K562 (cell line): ENCODE results near the gene SLC25A45. TPM values are rescaled to one million over a fixed set of nuclear protein-coding genes. Genes with fewer than 3 reads are reported as not detected.
A peak's percentile ranks its signal among the peaks of the same experiment; 100 is the strongest.

ENCODE experiments used
- BACH1 ChIP-seq: fragments of 200-800 bp; sonication (Bioruptor generic); IDR thresholded peaks from 2 replicates; pipeline ENCODE4 v1.6.1; 2016; ENCODE audit warnings: missing genetic modification characterization, missing compliant biosample characterization
- BCL6 ChIP-seq: fragments of 250-450 bp; sonication (Bioruptor Pico); IDR thresholded peaks from 2 replicates; pipeline ENCODE4 v1.4.0; 2020
- CEBPG ChIP-seq, 3 experiments: fragments of 200-800 bp in 1 of 3; sonication (Bioruptor generic) in 1 of 3; sonication (generic) in 1 of 3; formaldehyde crosslinking in 1 of 3; IDR thresholded peaks in 2 of 3; conservative IDR thresholded peaks in 1 of 3; 2 replicates each; pipeline versions ENCODE4 v1.6.1 to v1.8.0; 2016 to 2022; ENCODE audit warnings: missing compliant biosample characterization in 2 of 3, missing genetic modification characterization in 2 of 3, mild to moderate bottlenecking in 1 of 3, missing genetic modification reagents in 1 of 3
- DACH1 ChIP-seq: fragments of 450-650 bp; IDR thresholded peaks from 2 replicates; pipeline ENCODE4 v1.6.1; 2018; ENCODE audit not compliant: partially characterized antibody
- EGR1 ChIP-seq: fragments of 450-650 bp; conservative IDR thresholded peaks from 2 replicates; pipeline ENCODE4 v1.6.1; 2017; ENCODE audit warnings: mild to moderate bottlenecking
- HNRNPL ChIP-seq: fragments of 200-400 bp; formaldehyde crosslinking; IDR thresholded peaks from 2 replicates; pipeline ENCODE4 v1.6.1; 2017; ENCODE audit warnings: low read depth, mild to moderate bottlenecking, low read length
- HNRNPLL ChIP-seq: fragments of 200-400 bp; formaldehyde crosslinking; IDR thresholded peaks from 2 replicates; pipeline ENCODE4 v1.6.1; 2017; ENCODE audit warnings: low read length, low read depth, mild to moderate bottlenecking; ENCODE audit not compliant: poor library complexity, severe bottlenecking
- IRF2 ChIP-seq: sonication (generic); formaldehyde crosslinking; IDR thresholded peaks from 2 replicates; pipeline ENCODE4 v1.8.1; 2022; ENCODE audit warnings: mild to moderate bottlenecking, missing genetic modification reagents
- MEF2A ChIP-seq: IDR thresholded peaks from 2 replicates; pipeline ENCODE4 v1.6.1; 2011; ENCODE audit warnings: low read depth, mild to moderate bottlenecking, low read length, moderate library complexity; ENCODE audit not compliant: control insufficient read depth
- POLR2B ChIP-seq: fragments of 450-650 bp; IDR thresholded peaks from 2 replicates; pipeline ENCODE4 v1.6.1; 2018; ENCODE audit warnings: low read depth; ENCODE audit not compliant: partially characterized antibody
- RCOR1 ChIP-seq, 2 experiments: IDR thresholded peaks; 2 replicates each; pipeline ENCODE4 v1.6.1; 2012; ENCODE audit warnings: low read depth in 2 of 2, low read length in 2 of 2, borderline replicate concordance in 1 of 2, improper control_type of control experiment in 1 of 2
- RFX5 ChIP-seq: IDR thresholded peaks from 2 replicates; pipeline ENCODE4 v1.6.1; 2011; ENCODE audit warnings: low read depth, mild to moderate bottlenecking, improper control_type of control experiment, low read length
- STAG1 ChIP-seq: sonication (generic); formaldehyde crosslinking; IDR thresholded peaks from 2 replicates; pipeline ENCODE4 v1.5.0; 2020; ENCODE audit warnings: missing genetic modification reagents, borderline replicate concordance
- TSC22D4 ChIP-seq: fragments of 450-650 bp; IDR thresholded peaks from 2 replicates; pipeline ENCODE4 v1.6.1; 2016; ENCODE audit warnings: missing genetic modification characterization, missing biosample characterization, control low read depth
- ZBED1 ChIP-seq: IDR thresholded peaks from 2 replicates; pipeline ENCODE4 v1.6.1; 2014
- ZFP36 ChIP-seq: fragments of 150-350 bp; IDR thresholded peaks from 2 replicates; pipeline ENCODE4 v1.6.1; 2018; ENCODE audit warnings: low read length, low read depth; ENCODE audit not compliant: partially characterized antibody
- ZNF121 ChIP-seq: sonication (generic); formaldehyde crosslinking; conservative IDR thresholded peaks from 2 replicates; pipeline ENCODE4 v1.8.0; 2022; ENCODE audit warnings: missing genetic modification reagents
- ZNF239 ChIP-seq: fragments of 250-450 bp; sonication (Bioruptor Pico); IDR thresholded peaks from 2 replicates; pipeline ENCODE4 v1.4.0; 2020; ENCODE audit warnings: mild to moderate bottlenecking
- ZNF282 ChIP-seq: sonication (generic); formaldehyde crosslinking; IDR thresholded peaks from 2 replicates; pipeline ENCODE4 v1.8.1; 2023; ENCODE audit warnings: missing genetic modification reagents
- ZNF436 ChIP-seq: fragments of 250-450, 450-650 bp; sonication (Bioruptor Pico); formaldehyde crosslinking; IDR thresholded peaks from 2 replicates; pipeline ENCODE4 v1.7.0; 2020; ENCODE audit warnings: mild to moderate bottlenecking
- ZNF592 ChIP-seq: fragments of 450-650 bp; IDR thresholded peaks from 2 replicates; pipeline ENCODE4 v1.6.1; 2017; ENCODE audit warnings: antibody characterized with exemption, mild to moderate bottlenecking
- ZNF76 ChIP-seq: fragments of 250-450 bp; sonication (Bioruptor Pico); IDR thresholded peaks from 2 replicates; pipeline ENCODE4 v1.4.0; 2020; ENCODE audit warnings: mild to moderate bottlenecking, moderate library complexity, borderline replicate concordance
- ZNF778 ChIP-seq: fragments of 450-650 bp; formaldehyde crosslinking; IDR thresholded peaks from 2 replicates; pipeline ENCODE4 v1.4.0; 2020; ENCODE audit warnings: mild to moderate bottlenecking, moderate library complexity
- ZNF780A ChIP-seq: fragments of 250-450 bp; sonication (Bioruptor Pico); IDR thresholded peaks from 2 replicates; pipeline ENCODE4 v1.5.0; 2021; ENCODE audit warnings: mild to moderate bottlenecking
- polyA plus RNA-seq, 8 experiments: library from polyadenylated mRNA; depleted of rRNA in 4 of 8; stranded (reverse) in 5 of 8; unstranded in 3 of 8; fragments of >200 nt; fragmentation: Nextera tagmentation in 2 of 8; fragmentation: Illumina TruSeq in 1 of 8; extraction: Ambion mirVana in 2 of 8; extraction: Trizol in 1 of 8; gene quantifications; 2 replicates each; pipeline versions ENCODE4 v1.2.1 to v1.2.3, GENCODE V29; 2011 to 2014; ENCODE audit warnings: inconsistent platforms in 1 of 8, missing spikeins in 1 of 8
- total RNA-seq, 7 experiments: library from RNA; depleted of rRNA in 6 of 7; stranded (reverse); fragments of >200 nt in 6 of 7; fragmentation: Illumina TruSeq in 2 of 7; extraction: Trizol in 2 of 7; gene quantifications; 2 replicates each; pipeline versions ENCODE4 v1.2.1 to v1.2.3, GENCODE V29; 2011 to 2021; ENCODE audit warnings: low replicate concordance in 1 of 7
- TF ChIP-seq, protein P1 (sequence below): fragments of 450-650 bp; formaldehyde crosslinking; IDR thresholded peaks from 2 replicates; pipeline ENCODE4 v1.4.0; 2020; ENCODE audit warnings: mild to moderate bottlenecking, moderate library complexity

SLC25A45 gene
- total and polyA plus RNA-seq, 9 of the 15 experiments (the other 6 are each of a cell fraction or from before 2014, with no cell fraction given) = 0.15 to 2.3 (median 0.68) TPM

DNA sequence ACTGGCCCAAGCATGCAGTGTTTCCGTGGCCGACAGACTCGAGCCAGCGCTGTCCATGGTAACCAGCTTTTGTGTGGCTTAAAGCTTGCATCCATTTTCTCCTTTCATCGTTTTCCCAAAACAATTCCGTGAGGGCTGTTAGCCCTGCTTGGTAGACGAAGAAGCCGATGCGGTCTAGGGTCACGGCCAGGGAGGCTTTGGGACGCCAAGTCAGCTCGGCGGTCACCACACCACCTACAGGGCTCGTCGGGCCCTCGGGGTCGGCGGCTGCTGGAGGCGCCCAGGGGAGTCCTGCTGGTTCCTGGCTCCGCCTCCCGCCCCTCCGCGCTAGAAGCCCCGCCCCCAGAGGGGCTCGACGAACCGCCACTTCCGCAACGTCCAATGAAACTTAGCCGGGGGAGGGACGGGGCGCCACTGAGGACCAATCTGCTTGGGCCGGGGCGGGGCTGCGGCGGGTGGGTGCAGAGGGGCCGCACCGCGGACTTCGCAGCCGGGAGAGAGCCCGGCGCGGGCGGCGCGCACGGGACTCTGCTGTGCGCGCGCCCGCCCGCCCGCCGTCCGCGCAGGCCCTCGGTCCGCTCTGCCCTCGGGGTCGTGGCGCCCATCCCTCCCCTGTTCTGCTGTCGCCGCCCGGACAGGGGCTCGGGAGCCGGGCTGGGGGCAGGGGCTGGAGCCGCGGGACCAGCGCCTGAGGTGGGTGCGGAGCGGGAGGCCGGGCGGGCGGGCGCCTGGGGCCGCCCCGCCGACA, 28.0 kb downstream of the SLC25A45 start, which contains the start of gene TIGD3 (continued):
- no peak for TF ChIP-seq ZBED1
- TF ChIP-seq RCOR1 (IDR thresholded peaks at IDR 0.05; ENCODE audit: borderline replicate concordance in 1 of 2, low read depth in 2 of 2, low read length in 2 of 2) = no peak
- no peak for TF ChIP-seq DACH1
- no peak for TF ChIP-seq ZNF76 (CRISPR knock-in tag)
- TF ChIP-seq HNRNPLL = peak; percentile 85
- TF ChIP-seq POLR2B = no peak
- TF ChIP-seq ZNF778 = no peak
- no peak for TF ChIP-seq ZNF592
- no peak for TF ChIP-seq EGR1
- no peak for TF ChIP-seq ZFP36
- no peak for TF ChIP-seq ZNF282
- no peak for TF ChIP-seq CEBPG (CRISPR knock-in tag; IDR thresholded peaks at IDR 0.05)
- TF ChIP-seq CEBPG (tag; conservative IDR thresholded peaks at IDR 0.05 in 1 of 2, IDR thresholded peaks at IDR 0.05 in 1 of 2) = no peak
- TF ChIP-seq, protein P1, sequence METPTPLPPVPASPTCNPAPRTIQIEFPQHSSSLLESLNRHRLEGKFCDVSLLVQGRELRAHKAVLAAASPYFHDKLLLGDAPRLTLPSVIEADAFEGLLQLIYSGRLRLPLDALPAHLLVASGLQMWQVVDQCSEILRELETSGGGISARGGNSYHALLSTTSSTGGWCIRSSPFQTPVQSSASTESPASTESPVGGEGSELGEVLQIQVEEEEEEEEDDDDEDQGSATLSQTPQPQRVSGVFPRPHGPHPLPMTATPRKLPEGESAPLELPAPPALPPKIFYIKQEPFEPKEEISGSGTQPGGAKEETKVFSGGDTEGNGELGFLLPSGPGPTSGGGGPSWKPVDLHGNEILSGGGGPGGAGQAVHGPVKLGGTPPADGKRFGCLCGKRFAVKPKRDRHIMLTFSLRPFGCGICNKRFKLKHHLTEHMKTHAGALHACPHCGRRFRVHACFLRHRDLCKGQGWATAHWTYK (CRISPR knock-in tag) = 0 out of 2 replicates have a peak, but pooled peaks have one; percentile 68
- no peak for TF ChIP-seq IRF2 (CRISPR knock-in tag)
- no peak for TF ChIP-seq ZNF121 (CRISPR knock-in tag)
- TF ChIP-seq STAG1 (CRISPR knock-in tag) = no peak
- TF ChIP-seq BACH1 (tag) = no peak
- TF ChIP-seq ZNF436 (CRISPR knock-in tag) = 0 out of 2 replicates have a peak, but pooled peaks have one; percentile 13
- TF ChIP-seq ZNF239 = no peak; the same call in 1 of the 2 replicates
- no peak for TF ChIP-seq ZNF780A
- TF ChIP-seq RFX5 = no peak
- no peak for TF ChIP-seq TSC22D4
- TF ChIP-seq MEF2A = no peak
- no peak for TF ChIP-seq BCL6 (CRISPR knock-in tag)
- no peak for TF ChIP-seq HNRNPL
